Measurements from ENCODE around the gene TNKS2.

The TNKS2 gene

GRCh38 chr10:91779011-91779605, 19.1 kb upstream of the TNKS2 start:
- TF ChIP-seq, protein P1, sequence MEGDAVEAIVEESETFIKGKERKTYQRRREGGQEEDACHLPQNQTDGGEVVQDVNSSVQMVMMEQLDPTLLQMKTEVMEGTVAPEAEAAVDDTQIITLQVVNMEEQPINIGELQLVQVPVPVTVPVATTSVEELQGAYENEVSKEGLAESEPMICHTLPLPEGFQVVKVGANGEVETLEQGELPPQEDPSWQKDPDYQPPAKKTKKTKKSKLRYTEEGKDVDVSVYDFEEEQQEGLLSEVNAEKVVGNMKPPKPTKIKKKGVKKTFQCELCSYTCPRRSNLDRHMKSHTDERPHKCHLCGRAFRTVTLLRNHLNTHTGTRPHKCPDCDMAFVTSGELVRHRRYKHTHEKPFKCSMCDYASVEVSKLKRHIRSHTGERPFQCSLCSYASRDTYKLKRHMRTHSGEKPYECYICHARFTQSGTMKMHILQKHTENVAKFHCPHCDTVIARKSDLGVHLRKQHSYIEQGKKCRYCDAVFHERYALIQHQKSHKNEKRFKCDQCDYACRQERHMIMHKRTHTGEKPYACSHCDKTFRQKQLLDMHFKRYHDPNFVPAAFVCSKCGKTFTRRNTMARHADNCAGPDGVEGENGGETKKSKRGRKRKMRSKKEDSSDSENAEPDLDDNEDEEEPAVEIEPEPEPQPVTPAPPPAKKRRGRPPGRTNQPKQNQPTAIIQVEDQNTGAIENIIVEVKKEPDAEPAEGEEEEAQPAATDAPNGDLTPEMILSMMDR (IDR thresholded peaks at IDR 0.05), result no peak

DNA sequence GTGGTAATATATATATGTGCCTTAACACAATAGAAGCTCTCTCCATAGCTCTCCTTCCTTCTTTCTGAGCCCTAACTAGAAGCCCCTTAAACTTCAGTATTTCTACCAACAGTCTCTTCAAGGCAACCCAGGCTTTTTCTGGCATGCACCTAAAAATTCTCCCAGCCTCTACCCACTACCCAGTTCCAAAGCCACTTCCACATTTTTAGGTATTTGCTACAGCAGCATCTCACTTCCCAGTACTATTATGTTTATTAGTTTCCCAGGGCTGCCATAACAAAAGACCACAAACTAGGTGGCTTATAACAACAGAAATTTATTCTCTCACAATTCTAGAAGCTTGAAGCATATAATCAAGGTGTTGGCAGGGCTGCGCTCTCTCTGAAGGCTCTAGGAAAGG, 15.7 kb upstream of the TNKS2 start:
- TF ChIP-seq, protein P1 (IDR thresholded peaks at IDR 0.05), result no peak

DNA sequence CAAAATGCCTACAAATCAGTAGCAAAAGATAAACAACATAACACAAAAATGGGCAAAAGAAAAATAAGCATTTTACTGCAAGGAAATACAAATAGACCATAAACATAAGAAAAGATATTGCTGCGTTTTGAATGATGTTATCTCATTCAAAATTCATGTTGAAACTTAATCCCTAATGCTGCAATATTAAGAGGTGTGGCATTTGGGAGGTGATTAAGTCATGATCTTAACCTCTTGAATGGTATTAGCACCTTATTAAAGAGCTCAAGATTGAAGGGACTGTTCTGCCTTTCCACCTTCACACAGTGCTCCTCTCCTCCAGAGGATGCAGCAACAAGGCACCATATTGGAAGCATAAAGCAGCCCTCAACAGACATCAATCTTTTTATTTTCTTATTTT, 12.4 kb upstream of the TNKS2 start:
- TF ChIP-seq, protein P1 (IDR thresholded peaks at IDR 0.05), result no peak

GRCh38 chr10:91787258-91787657, 11.0 kb upstream of the TNKS2 start:
- TF ChIP-seq, protein P1 (IDR thresholded peaks at IDR 0.05), result no peak

- TF ChIP-seq, protein P1 (IDR thresholded peaks at IDR 0.05), result no peak
These were observed 10.4 kb upstream of the TNKS2 start for GRCh38 chr10:91787810-91788209.

- TF ChIP-seq, protein P1 (IDR thresholded peaks at IDR 0.05), result no peak
These were observed 9.7 kb upstream of the TNKS2 start for GRCh38 chr10:91788527-91788926.

DNA sequence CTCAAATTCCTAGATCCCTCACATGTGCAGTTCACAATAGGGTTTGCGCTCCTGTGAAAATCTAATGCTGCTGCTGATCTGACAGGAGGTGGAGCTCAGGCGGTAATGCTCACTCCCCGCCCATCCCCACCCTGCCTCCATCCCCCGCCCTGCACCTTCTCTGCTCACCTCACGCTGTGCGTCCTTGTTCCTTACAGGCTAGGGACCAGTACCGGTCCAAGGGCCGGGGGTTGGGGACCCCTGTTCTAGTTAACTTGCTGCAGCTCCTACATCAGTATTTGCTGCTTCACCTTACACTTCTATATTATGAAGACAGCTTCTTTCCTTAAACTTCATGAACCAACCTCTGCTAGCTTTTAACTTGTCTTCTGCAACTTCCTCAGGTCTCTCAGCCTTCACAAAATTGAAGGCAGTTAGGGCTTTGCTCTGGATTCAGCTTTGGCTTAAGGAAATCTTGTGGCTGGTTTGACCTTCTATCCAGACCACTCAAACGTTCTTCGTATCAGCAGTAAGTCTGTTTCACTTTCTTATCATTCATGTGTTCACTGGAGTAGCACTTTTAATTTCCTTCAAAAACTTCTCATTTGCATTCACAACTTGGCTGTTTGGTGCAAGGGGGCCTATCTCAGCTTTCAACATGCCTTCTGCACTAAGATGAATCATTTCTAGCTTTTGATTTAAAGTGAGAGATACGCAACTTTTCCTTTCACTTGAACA, 1.7 kb upstream of the TNKS2 start:
- TF ChIP-seq, protein P1 (IDR thresholded peaks at IDR 0.05), result no peak
